ENCODE data around the gene MCTS1.
"Not testable (repeated sequence)": the region's sequence is repeated elsewhere in the genome, so short reads cannot be mapped to it uniquely, and the experiment has no call there.

Gene MCTS1

GRCh38 chrX:120629667-120630537 lies 26.0 kb downstream of the MCTS1 start, which contains the start of gene C1GALT1C1:
Gene C1GALT1C1 (minus strand): TSS chrX:120630054. CDS start chrX:120627166, 2,888 bp downstream.
- peak; percentile 53 for DNase-seq (ENCODE audit: low read depth)

- no peak for DNase-seq (ENCODE audit: low read depth)
Observed at GRCh38 chrX:120638619-120639018, 34.7 kb downstream of the MCTS1 start.

DNA sequence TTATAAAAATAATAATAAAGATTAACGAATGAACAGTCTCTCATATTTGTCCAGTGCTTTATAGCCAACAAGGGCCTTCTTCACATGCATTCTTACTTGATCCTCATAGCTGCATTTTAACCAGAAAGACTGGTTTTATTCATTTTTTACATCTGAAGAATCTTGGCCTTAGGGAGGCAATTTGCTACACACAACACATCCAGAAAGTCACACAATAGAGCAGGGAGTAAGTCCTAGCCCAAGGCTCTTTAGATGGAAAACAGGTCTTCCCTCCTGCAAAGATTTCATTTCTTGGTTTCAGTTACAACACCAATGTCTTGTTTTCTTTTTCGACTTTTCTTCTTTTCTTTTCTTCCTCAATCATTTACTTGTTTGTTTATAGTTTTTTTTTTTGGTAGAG lies 39.0 kb downstream of the MCTS1 start:
- DNase-seq (ENCODE audit: low read depth) = no peak

- DNase-seq (ENCODE audit: low read depth) = no peak
Observed at GRCh38 chrX:120647127-120647526, 43.2 kb downstream of the MCTS1 start.

- not testable (repeated sequence) for DNase-seq (ENCODE audit: low read depth)
Observed at GRCh38 chrX:120652256-120652655, 48.4 kb downstream of the MCTS1 start.

DNA sequence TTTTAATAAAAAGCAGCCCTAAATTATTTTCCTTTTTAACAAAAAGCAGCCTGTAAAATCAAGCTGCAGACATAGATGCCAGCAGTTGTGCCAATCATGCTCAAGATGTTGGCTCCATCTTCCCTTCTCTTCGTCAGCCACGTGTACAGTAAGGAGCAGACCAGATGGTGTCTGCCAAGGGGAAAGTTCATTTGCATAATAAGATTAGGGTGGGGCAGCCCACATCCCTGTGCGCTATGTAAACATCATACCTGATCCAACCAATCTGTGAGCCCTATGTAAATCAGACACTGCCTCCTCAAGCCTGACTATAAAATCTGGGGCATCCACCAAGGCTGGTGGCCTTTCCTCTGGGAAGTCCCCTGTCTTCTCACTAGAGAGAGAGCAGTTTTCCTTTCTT lies 49.1 kb downstream of the MCTS1 start:
- no peak for DNase-seq (ENCODE audit: low read depth)

- no peak for DNase-seq (ENCODE audit: low read depth)
Observed at GRCh38 chrX:120660637-120661036, 56.7 kb downstream of the MCTS1 start.
